GM21360 (cell line): Measurements from ENCODE around the gene ZNF605.
"Not testable (repeated sequence)": the region's sequence is repeated elsewhere in the genome, so short reads cannot be mapped to it uniquely, and the experiment has no call there.

Experiments
- ATAC-seq: cut with Tn5 transposase; IDR thresholded peaks from one replicate; pipeline ENCODE4 v1.9.1; 2021; ENCODE audit warnings: mild to moderate bottlenecking, moderate library complexity; ENCODE audit not compliant: unreplicated experiment

Gene ZNF605

DNA sequence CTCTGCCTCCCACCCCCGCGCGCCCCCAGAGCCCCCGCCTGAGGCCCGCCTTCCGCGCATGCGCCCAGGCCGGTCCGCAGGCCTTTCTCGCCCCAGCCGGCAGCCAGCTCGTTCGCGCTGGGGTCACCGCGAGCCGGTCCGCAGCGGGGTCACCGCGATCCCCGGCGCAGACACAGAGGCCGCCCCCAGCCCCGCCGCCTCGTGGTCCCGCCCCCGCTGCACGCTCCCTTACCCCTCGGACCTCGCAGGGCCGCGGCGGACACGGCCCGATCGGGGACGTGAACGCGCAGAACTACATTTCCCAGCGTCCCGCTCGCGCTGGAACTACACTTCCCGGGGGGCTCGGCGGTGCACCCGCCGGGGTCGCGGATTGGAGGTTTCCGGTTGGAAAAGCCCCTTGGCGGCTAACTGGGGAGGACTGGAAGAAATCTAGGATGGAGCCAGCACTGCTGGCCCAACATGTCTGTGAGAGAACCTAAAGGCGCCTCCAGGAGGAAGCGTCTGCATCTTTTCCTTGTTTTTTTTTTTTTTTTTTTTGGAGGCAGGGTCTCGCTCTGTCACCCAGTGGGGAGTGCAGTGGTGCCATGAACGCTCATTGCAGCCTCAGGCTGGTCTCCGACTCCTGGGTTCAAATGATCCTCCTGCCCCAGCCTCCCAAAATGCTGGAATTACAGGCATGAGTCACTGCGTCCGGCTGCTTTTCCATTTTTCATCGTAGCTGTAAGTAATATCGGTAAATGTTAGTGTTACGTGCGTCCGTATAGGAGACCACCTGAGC is at the start of gene ZNF605:
ZNF605 (minus strand) TSS at position 296 of the 778 bp plus-strand sequence. CDS start 10,671 bp downstream, outside the sequence.
- peak; percentile 93 for ATAC-seq

- no peak for ATAC-seq
These were observed 42.6 kb upstream of the ZNF605 start for GRCh38 chr12:132998741-132999140.

- ATAC-seq, result no peak
These were observed 30.7 kb upstream of the ZNF605 start for GRCh38 chr12:132986885-132987225.

- ATAC-seq, result peak; percentile 95
These were observed 30.1 kb upstream of the ZNF605 start, which contains the start of gene ZNF26 for GRCh38 chr12:132986001-132986884. TSS of gene ZNF26 (plus strand) at chr12:132986367. CDS start at chr12:132986841, 474 bp downstream.

DNA sequence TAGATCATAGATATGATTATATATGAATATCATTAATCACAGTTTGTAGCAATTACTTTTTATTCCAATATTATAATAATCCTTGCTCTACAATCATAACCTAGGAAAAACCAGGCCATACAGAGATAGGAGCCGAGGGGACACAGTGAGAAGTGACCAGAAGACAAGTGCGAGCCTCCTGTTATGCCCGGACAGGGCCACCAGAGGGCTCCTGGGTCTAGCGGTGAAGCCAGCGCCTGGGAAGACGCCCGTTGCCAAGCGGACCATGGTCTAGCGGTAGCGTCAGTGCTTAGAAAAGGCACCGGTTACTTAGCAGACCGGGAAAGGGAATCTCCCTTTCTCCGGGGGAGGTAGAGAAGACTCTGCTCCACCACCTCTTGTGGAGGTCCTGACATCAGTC is 20.8 kb upstream of the ZNF605 start:
- ATAC-seq, result not testable (repeated sequence)

DNA sequence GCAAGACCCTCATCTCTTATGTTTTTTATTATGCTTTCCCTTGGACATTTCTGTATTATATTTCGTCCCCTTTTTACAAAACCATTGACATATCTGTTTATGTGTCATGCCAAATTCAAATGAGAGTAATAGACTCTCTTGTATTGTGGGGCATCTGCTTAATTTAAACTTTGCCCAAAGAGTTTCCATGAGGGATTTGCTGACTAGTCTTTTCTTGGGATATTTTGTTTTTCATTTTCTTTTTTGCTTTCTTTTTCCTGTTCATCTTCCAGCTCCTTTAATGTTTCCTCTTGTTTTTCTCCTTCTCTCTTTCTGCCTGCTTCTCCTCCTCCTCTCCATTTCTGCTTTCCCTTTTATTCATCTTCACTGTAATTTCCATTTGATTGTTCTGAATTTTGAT is 16.3 kb upstream of the ZNF605 start:
- no peak for ATAC-seq

- ATAC-seq, result no peak
These were observed 11.6 kb upstream of the ZNF605 start for GRCh38 chr12:132967736-132968135.

- ATAC-seq, result no peak
These were observed 10.7 kb upstream of the ZNF605 start for GRCh38 chr12:132966676-132967415.

DNA sequence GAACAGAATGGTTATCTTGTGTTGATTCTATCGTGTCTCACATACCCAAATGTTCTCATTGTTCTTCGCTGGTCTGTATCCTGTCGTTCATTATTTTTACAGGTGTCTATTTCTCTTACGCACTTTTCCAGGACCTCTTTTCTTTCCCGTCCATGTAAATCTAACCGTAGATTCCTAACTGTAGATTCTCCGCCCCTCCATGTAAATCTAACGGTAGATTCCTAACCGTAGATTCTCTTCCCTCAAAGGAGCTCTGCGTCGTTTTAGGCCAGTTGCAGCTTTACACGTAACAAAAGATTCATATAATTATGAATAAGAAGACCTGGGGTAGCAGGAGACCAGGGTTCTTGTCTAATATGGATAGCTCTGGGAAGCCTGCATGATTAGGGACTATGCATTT is 9.7 kb upstream of the ZNF605 start:
- no peak for ATAC-seq

DNA sequence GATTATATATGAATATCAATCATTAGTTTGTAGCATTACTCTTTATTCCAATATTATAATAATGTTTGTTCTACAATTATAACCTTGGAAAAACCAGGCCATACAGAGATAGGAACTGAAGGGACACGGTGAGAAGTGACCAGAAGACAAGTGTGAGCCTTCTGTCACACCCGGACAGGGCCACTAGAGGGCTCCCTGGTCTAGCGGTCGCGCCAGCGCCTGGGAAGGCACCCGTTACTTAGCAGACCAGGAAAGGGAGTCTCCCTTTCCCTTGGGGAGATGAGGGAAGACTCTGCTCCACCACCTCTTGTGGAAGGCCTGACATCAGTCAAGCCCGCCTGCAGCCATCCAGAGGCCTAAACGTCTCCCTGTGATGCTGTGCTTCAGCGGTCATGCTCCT is 7.8 kb upstream of the ZNF605 start:
- ATAC-seq, result not testable (repeated sequence)

- ATAC-seq, result not testable (repeated sequence)
These were observed 5.7 kb upstream of the ZNF605 start for GRCh38 chr12:132961790-132962189.

GRCh38 chr12:132955094-132956010 is 754 bp downstream of the ZNF605 start:
- peak; percentile 28 for ATAC-seq

DNA sequence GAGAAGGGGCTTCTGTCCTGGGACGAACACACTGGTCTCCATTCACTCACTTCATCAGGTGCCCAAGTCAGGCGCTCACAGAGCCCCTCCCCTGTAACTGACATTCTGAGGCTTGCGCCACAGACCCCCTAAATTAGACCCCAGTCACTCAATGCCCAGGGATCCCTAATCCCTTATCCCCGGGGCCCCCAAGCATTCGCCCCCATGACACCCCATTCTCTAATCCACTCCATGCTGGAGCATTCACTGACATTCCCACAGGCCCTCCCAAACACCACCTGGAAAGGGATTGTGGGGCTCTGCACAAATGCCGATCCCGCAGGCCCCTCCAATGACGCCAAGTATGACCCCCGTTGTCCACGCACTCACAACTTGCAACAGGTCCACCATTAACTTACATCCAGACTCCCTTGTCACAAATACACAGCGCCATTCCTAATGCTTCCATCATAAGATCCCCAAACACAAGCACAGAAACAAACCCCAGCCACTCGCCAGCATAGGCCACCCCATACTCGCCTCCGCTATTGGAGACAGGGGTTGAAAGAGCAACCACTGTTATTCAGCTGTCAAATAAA is 1.5 kb downstream of the ZNF605 start:
- no peak for ATAC-seq

DNA sequence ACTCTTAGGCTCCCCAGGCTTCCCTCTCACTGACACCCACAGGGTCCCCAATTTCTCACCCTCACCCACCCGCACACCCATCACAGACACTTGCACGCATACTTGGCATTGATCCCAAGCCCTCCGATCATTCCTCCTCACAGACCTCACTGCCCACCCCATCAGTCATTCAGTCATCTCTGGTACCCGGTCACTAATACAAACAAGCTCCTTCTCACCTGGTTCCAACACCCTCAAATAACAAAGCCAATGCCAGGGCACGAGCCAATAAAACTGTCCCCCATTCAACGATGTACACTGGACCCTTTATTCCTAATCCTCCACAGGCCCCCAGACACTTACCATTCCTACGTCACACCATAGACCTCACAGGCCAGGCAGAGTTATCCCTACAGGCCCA is 2.3 kb downstream of the ZNF605 start:
- no peak for ATAC-seq

DNA sequence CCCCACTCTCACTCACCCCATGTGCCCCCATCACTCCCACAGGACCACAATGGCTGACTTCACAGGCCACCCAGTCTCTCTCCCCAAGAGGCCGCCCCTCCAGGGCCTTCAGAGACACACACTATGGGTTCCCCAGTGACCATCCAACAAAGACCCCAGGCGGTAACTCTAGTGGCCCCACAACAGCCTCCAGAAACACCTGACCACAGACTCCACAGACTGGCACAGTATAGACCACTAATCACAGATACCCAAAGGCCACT is 3.0 kb downstream of the ZNF605 start:
- no peak for ATAC-seq

GRCh38 chr12:132952371-132953162 is 3.5 kb downstream of the ZNF605 start:
- no peak for ATAC-seq

DNA sequence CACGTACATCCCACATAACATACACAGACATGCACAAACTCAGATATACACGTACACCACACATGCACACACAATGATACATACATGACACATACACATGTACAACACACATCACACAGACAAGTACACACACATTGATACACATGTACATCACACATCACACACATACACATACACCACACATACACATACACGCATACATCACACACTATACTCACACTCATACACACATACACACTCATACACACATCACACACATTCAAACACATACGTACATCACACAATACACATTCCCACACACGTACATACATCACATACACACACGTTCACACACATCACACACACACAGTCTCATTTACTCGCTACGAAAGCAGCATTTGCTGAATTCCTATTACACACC is 4.5 kb downstream of the ZNF605 start:
- no peak for ATAC-seq

GRCh38 chr12:132950844-132951535 is 5.1 kb downstream of the ZNF605 start:
- no peak for ATAC-seq
